ENCODE results near the gene ACVR1B.

GRCh38 chr12:51954561-51955361 is 3.3 kb downstream of the ACVR1B start:
- TF ChIP-seq REST (IDR thresholded peaks at IDR 0.05; ENCODE audit: insufficient read depth in 1 of 2, low read depth in 2 of 2, low read length in 2 of 2) (no peak), FOXP2 (optimal IDR thresholded peaks at IDR 0.05; ENCODE audit: borderline replicate concordance, extremely low read depth, extremely low read length, insufficient read depth) (no peak), TAF1 (IDR thresholded peaks at IDR 0.05; ENCODE audit: borderline replicate concordance, insufficient read depth, low read length) (no peak)

Measured in PFSK-1 (cell line).